Lower lobe of right lung (tissue), 2 donors: Measurements from ENCODE around the gene KCNJ13. TPM values are rescaled to one million over a fixed set of nuclear protein-coding genes. Genes with fewer than 3 reads are reported as not detected.

Source experiments
- ATAC-seq, 2 donors: fragments of 200-7000 bp; cut with Tn5 transposase; one replicate each; pipeline ENCODE4 v1.9.1; 2020 to 2022; ENCODE audit warnings: mild to moderate bottlenecking in 2 of 2, moderate library complexity in 2 of 2
- DNase-seq: peaks from one replicate; pipeline ENCODE4 v3.0.0-alpha.2; 2020
- H3K27ac ChIP-seq: fragments of 200-600 bp; one replicate; pipeline ENCODE4 v1.8.0; 2022
- H3K27me3 ChIP-seq: fragments of 200-600 bp; one replicate; pipeline ENCODE4 v1.8.0; 2022; ENCODE audit warnings: low read depth
- H3K36me3 ChIP-seq: fragments of 200-600 bp; one replicate; pipeline ENCODE4 v1.8.0; 2022; ENCODE audit warnings: mild to moderate bottlenecking
- H3K4me1 ChIP-seq: fragments of 200-600 bp; one replicate; pipeline ENCODE4 v1.8.0; 2022
- H3K4me3 ChIP-seq: fragments of 200-600 bp; one replicate; pipeline ENCODE4 v1.8.0; 2022; ENCODE audit warnings: mild to moderate bottlenecking
- H3K9me3 ChIP-seq: fragments of 200-600 bp; one replicate; pipeline ENCODE4 v1.8.0; 2022
- intact Hi-C: fragments of 100-400 bp; cut with DNase I; formaldehyde crosslinking; loops from one replicate; pipeline ENCODE4 v1.11.0; 2022
- total RNA-seq: library from RNA; stranded (reverse); fragmentation: NEBNext Ultra II Directional; extraction: Animal tissue kit (Norgen Biotek cat#: 25700); gene quantifications from one replicate; pipeline ENCODE4 v1.2.1, GENCODE V29; 2021
- TF ChIP-seq, protein P1 (sequence below): fragments of 200-600 bp; IDR thresholded peaks from one replicate; pipeline ENCODE4 v1.8.0; 2022; ENCODE audit warnings: antibody characterized with exemption, mild to moderate bottlenecking
- donor health status: DM: no; HTN: yes; CAD: no; lungs with severe emphysema.

KCNJ13 gene
- total RNA-seq, 1 donor from 2014 or later: not detected

DNA sequence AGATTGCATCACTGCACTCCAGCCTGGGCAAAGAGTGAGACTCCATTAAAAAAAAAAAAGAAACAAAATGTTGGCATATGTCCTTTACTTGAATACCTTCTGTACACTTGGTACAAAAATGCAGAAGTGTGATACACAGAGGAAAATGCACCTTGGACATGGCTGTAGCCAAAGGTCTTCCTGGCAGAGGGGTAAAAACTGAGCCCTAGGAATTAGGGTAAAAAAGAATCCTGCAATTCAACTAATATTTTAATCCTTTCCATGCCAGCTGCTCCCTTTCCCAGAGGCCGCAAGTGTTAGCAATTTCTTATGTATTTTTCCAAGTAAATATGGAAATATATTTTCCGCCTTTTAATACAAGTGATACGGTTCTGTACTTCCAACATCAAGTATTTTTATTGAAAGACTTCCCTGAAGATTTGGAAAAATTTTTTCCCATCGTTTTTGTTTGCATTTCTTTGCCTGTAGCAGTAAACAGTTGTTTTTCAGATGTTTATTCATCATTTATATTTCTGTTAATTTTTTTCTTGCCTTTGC, 26.2 kb downstream of the KCNJ13 start:
- H3K4me3 ChIP-seq: no peak overlapping the region
- H3K27me3 ChIP-seq: no peaks in the 10 kb centered on the region
- intact Hi-C loops: no loop called here
- TF ChIP-seq, protein P1, sequence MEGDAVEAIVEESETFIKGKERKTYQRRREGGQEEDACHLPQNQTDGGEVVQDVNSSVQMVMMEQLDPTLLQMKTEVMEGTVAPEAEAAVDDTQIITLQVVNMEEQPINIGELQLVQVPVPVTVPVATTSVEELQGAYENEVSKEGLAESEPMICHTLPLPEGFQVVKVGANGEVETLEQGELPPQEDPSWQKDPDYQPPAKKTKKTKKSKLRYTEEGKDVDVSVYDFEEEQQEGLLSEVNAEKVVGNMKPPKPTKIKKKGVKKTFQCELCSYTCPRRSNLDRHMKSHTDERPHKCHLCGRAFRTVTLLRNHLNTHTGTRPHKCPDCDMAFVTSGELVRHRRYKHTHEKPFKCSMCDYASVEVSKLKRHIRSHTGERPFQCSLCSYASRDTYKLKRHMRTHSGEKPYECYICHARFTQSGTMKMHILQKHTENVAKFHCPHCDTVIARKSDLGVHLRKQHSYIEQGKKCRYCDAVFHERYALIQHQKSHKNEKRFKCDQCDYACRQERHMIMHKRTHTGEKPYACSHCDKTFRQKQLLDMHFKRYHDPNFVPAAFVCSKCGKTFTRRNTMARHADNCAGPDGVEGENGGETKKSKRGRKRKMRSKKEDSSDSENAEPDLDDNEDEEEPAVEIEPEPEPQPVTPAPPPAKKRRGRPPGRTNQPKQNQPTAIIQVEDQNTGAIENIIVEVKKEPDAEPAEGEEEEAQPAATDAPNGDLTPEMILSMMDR: no peak
- H3K9me3 ChIP-seq: no peaks in the 10 kb centered on the region
- H3K4me1 ChIP-seq: no peaks in the 10 kb centered on the region
- DNase-seq: no peak
- peaks cover 78% of the 10 kb centered on the region for H3K36me3 ChIP-seq
- no peak overlapping the region for H3K27ac ChIP-seq
- ATAC-seq: no peak

DNA sequence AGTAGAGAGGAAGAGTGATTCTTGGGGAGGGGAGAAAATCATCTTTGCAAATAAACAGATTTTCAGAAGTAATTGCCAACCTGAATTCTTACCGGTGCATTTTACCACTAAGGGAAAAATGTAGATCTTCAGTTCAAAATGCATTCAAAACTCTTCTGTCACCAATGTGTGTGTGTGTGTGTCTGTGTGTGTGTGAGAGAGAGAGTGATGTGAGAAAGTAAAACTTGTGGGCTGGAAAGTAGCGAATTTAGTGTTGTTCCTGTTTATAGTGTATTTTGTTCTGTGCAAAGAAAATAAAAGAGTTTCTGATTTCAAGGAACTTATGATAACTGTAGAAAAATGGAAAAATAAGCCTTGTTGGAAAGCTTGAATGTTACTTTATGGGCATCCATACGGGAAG, 27.0 kb downstream of the KCNJ13 start:
- no peak for ATAC-seq
- intact Hi-C loops: no loop called here
- TF ChIP-seq, protein P1: no peak

DNA sequence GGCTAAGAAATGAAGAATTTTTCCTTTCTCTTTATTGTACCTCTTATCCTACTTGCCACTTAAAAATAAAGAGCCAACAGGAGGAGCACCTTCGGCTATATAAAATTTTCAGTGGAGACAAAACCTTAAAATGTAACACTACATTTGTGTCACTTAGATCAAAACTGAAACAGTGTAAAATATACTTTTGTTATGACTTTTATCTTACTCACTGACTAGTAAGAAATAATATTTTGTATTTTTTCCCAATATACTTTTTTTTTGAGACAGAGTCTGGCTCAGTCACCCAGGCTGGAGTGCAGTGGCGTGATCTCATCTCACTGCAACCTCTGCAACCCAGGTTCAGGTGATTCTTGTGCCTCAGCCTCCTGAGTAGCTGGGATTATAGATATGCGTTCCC, 28.3 kb downstream of the KCNJ13 start:
- DNase-seq (no peak), ATAC-seq (no peak)
- no peaks in the 10 kb centered on the region for H3K27me3 ChIP-seq
- no peak overlapping the region for H3K4me3 ChIP-seq
- intact Hi-C loops: no loop called here
- H3K27ac ChIP-seq: no peak overlapping the region
- no peaks in the 10 kb centered on the region for H3K9me3 ChIP-seq
- TF ChIP-seq, protein P1: no peak
- no peaks in the 10 kb centered on the region for H3K4me1 ChIP-seq
- peaks cover 57% of the 10 kb centered on the region for H3K36me3 ChIP-seq

More for the DNA sequence above, 27.0 kb downstream of the KCNJ13 start:
- H3K9me3 ChIP-seq: no peaks in the 10 kb centered on the region
- no peak overlapping the region for H3K4me3 ChIP-seq
- H3K27me3 ChIP-seq: no peaks in the 10 kb centered on the region
- H3K4me1 ChIP-seq: no peaks in the 10 kb centered on the region
- no peak overlapping the region for H3K27ac ChIP-seq
- H3K36me3 ChIP-seq: peaks cover 70% of the 10 kb centered on the region
- no peak for DNase-seq

DNA sequence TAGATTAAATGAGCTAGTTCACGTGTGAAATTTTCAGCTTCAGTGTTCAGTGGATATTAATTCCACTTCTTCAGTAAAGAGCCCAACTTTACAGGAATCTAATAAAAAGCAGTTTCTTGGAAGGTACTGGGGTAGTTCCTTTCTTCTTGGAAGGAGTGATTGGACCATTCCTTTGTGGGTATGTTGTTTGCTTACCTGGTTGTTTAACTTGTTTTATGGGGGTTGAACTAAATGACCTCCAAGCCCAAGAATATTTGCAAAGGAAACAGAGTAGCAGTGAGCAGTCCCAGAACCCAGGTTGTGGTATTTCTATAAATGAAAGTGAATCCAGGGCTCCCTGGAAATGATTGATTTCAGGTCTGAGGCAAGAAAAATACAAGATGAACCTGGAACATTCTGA, 31.4 kb downstream of the KCNJ13 start:
- no peaks in the 10 kb centered on the region for H3K9me3 ChIP-seq
- no peak overlapping the region for H3K27ac ChIP-seq
- intact Hi-C loops: no loop called here
- peaks cover 28% of the 10 kb centered on the region for H3K36me3 ChIP-seq
- no peak for ATAC-seq
- TF ChIP-seq, protein P1: no peak
- no peak overlapping the region for H3K4me3 ChIP-seq
- H3K4me1 ChIP-seq: no peaks in the 10 kb centered on the region
- no peak for DNase-seq
- no peaks in the 10 kb centered on the region for H3K27me3 ChIP-seq

DNA sequence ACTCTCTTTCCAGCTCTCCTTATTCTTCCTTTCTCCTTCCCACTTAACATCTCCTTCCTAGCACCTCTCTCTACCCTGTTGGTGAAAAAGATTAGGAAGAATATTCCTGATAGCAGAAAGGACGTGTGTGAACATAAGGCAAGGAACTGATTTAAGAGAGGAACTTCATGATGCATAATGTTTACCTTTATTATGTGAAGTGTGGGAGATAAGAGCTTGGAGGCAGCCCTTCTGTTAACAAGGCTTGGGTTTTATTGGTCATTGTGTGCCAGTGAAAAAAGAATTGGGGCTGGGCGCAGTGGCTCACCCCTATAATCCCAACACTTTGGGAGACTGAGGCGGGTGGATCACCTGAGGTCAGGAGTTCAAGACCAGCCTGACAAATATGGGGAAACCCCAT, 34.4 kb downstream of the KCNJ13 start:
- Histone ChIP-seq H3K9me3 (no peaks in the 10 kb centered on the region), H3K27ac (no peak overlapping the region), H3K4me3 (no peak overlapping the region), H3K27me3 (no peaks in the 10 kb centered on the region), H3K36me3 (peaks cover 24% of the 10 kb centered on the region), H3K4me1 (no peaks in the 10 kb centered on the region)
- DNase-seq (no peak), ATAC-seq (no peak)
- TF ChIP-seq, protein P1: no peak
- intact Hi-C loops: no loop called here

DNA sequence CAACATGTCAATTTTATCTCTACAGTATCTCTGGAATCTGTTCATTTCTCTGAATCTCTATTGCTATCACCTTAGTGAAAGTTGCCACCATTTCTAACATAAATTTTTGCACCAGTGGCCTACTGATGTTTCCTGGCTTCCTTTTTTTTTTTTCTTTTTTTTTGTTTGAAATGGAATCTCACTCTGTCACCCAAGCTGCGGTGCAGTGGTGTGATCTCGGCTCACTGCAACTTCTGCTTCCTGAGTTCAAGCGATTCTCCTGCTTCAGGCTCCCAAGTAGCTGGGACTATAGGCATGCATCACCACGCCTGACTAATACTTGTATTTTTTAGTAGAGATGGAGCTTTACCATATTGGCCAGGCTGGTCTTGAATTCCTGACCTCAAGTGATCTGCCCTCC, 35.1 kb downstream of the KCNJ13 start:
- H3K27me3 ChIP-seq: no peaks in the 10 kb centered on the region
- intact Hi-C loops: no loop called here
- no peaks in the 10 kb centered on the region for H3K9me3 ChIP-seq
- DNase-seq (no peak), ATAC-seq (no peak)
- no peak overlapping the region for H3K4me3 ChIP-seq
- TF ChIP-seq, protein P1: no peak
- H3K4me1 ChIP-seq: no peaks in the 10 kb centered on the region
- H3K36me3 ChIP-seq: peaks cover 31% of the 10 kb centered on the region
- H3K27ac ChIP-seq: no peak overlapping the region
